HCT116 (cell line): ENCODE measurements around the gene DNAJB8. TPM values are rescaled to one million over a fixed set of nuclear protein-coding genes. Genes with fewer than 3 reads are reported as not detected.

Experiments used
- ATAC-seq: fragments of 200-7000 bp; cut with Tn5 transposase; 2 replicates; pipeline ENCODE4 v1.9.1; 2020; ENCODE audit warnings: mild to moderate bottlenecking, moderate library complexity
- BruUV-seq: library from RNA; stranded (reverse); fragments of 400-500 nt; replicated peaks from 2 replicates; lab custom pipeline; 2021; lab: Mats Ljungman, UMichigan
- CTCF ChIA-PET: fragments of 300-600 bp; sonication (Branson Sonifier 250); formaldehyde crosslinking; loops from one replicate; lab custom pipeline; 2021; ENCODE audit warnings: antibody characterized with exemption; lab: Charles Lee
- POLR2A ChIA-PET: fragments of 300-600, 350-600 bp; sonication (Branson Sonifier 250); formaldehyde crosslinking; loops from one replicate; lab custom pipeline; 2021; ENCODE audit warnings: antibody characterized with exemption; lab: Charles Lee
- RAD21 ChIA-PET, 2 experiments: fragments of 300-600 bp; sonication (Branson Sonifier 250); formaldehyde crosslinking; loops; one replicate each; lab custom pipeline; 2023; ENCODE audit warnings: low total read pairs in 2 of 2; ENCODE audit not compliant: uncharacterized antibody in 2 of 2, unreplicated experiment in 2 of 2, low non-redundant PET in 1 of 2; lab: Charles Lee
- DNase-seq: peaks from one replicate; pipeline ENCODE4 v3.0.0-alpha.2; 2010; ENCODE audit warnings: low read depth, low spot score
- H2AFZ ChIP-seq: fragments of 200-600 bp; shearing (Covaris generic), sonication (generic); 2 replicates; pipeline ENCODE4 v1.6.1; 2017; ENCODE audit warnings: low read depth, mixed run types, mixed read lengths, antibody characterized with exemption, low read length; ENCODE audit not compliant: poor library complexity, severe bottlenecking
- H3K27ac ChIP-seq: 2 replicates; pipeline ENCODE4 v1.5.1; 2012; ENCODE audit warnings: low read depth, low read length
- H3K27me3 ChIP-seq: fragments of 200-600 bp; sonication (generic); 2 replicates; pipeline ENCODE4 v1.6.1; 2016; ENCODE audit warnings: mixed run types, low read length, mixed read lengths; ENCODE audit not compliant: insufficient read depth
- H3K36me3 ChIP-seq, 2 experiments: fragments of 200-500 bp in 1 of 2; fragments of 200-600 bp in 1 of 2; sonication (Bioruptor generic) in 1 of 2; sonication (generic) in 1 of 2; 2 replicates each; pipeline versions ENCODE4 v1.5.1 to v1.6.1; 2014 to 2016; ENCODE audit warnings: low read length in 2 of 2, inconsistent platforms in 1 of 2, mixed read lengths in 1 of 2, mixed run types in 1 of 2; ENCODE audit not compliant: insufficient read depth in 2 of 2, control insufficient read depth in 1 of 2
- H3K4me1 ChIP-seq, 2 experiments: fragments of 200-600 bp in 1 of 2; sonication (generic) in 1 of 2; 2 replicates each; pipeline versions ENCODE4 v1.5.1 to v1.6.1; 2012 to 2017; ENCODE audit warnings: low read length in 2 of 2, inconsistent platforms in 1 of 2, mild to moderate bottlenecking in 1 of 2, mixed read lengths in 1 of 2, mixed run types in 1 of 2, moderate library complexity in 1 of 2; ENCODE audit not compliant: insufficient read depth in 2 of 2, control insufficient read depth in 1 of 2
- H3K4me2 ChIP-seq: fragments of 200-600 bp; sonication (generic); 2 replicates; pipeline ENCODE4 v1.6.1; 2017; ENCODE audit warnings: mixed run types, low read length, mixed read lengths
- H3K4me3 ChIP-seq, 2 experiments: fragments of 200-600 bp in 1 of 2; sonication (generic) in 1 of 2; replicated peaks in 1 of 2; 2 replicates each; pipeline ENCODE4 v1.5.1; 2011 to 2016; ENCODE audit warnings: low read length in 2 of 2, control low read depth in 1 of 2, low read depth in 1 of 2, mild to moderate bottlenecking in 1 of 2, mixed read lengths in 1 of 2, mixed run types in 1 of 2
- H3K79me2 ChIP-seq: fragments of 200-600 bp; sonication (generic); 2 replicates; pipeline ENCODE4 v1.6.1; 2017; ENCODE audit warnings: mild to moderate bottlenecking, mixed run types, low read length, moderate library complexity, mixed read lengths; ENCODE audit not compliant: insufficient read depth
- H3K9ac ChIP-seq: fragments of 200-600 bp; sonication (generic); 2 replicates; pipeline ENCODE4 v1.6.1; 2016; ENCODE audit warnings: low read length, mixed read lengths
- H3K9me2 ChIP-seq: fragments of 200-600 bp; sonication (generic), shearing (Covaris generic); 2 replicates; pipeline ENCODE4 v1.6.1; 2017; ENCODE audit warnings: mixed run types, mild to moderate bottlenecking, moderate library complexity; ENCODE audit not compliant: insufficient read depth
- H3K9me3 ChIP-seq, 2 experiments: fragments of 200-500 bp in 1 of 2; fragments of 200-600 bp in 1 of 2; sonication (Bioruptor generic) in 1 of 2; sonication (generic) in 1 of 2; 2 replicates each; pipeline ENCODE4 v1.6.1; 2014 to 2017; ENCODE audit warnings: low read length in 2 of 2, mixed read lengths in 2 of 2, inconsistent platforms in 1 of 2, low read depth in 1 of 2, mild to moderate bottlenecking in 1 of 2, mixed run types in 1 of 2, moderate library complexity in 1 of 2; ENCODE audit not compliant: control insufficient read depth in 1 of 2, insufficient read depth in 1 of 2
- H4K20me1 ChIP-seq: fragments of 200-600 bp; sonication (generic), shearing (Covaris generic); 2 replicates; pipeline ENCODE4 v1.6.1; 2017; ENCODE audit warnings: mixed run types, mild to moderate bottlenecking, moderate library complexity; ENCODE audit not compliant: insufficient read depth
- ATF3 ChIP-seq: IDR thresholded peaks from 2 replicates; pipeline ENCODE4 v1.6.1; 2012
- CBX3 ChIP-seq: IDR thresholded peaks from 2 replicates; pipeline ENCODE4 v1.6.1; 2012; ENCODE audit warnings: low read depth
- CEBPB ChIP-seq: IDR thresholded peaks from 2 replicates; pipeline ENCODE4 v1.6.1; 2012; ENCODE audit warnings: low read depth
- CTCF ChIP-seq, 3 experiments: fragments of 200-600 bp in 1 of 3; sonication (generic) in 1 of 3; IDR thresholded peaks in 2 of 3; conservative IDR thresholded peaks in 1 of 3; 2 replicates each; pipeline ENCODE4 v1.5.1; 2012 to 2017; ENCODE audit warnings: low read depth in 2 of 3, low read length in 2 of 3, antibody characterized with exemption in 1 of 3, borderline replicate concordance in 1 of 3, control low read depth in 1 of 3, mild to moderate bottlenecking in 1 of 3, mixed read lengths in 1 of 3, mixed run types in 1 of 3, moderate library complexity in 1 of 3; ENCODE audit not compliant: insufficient read depth in 1 of 3
- EGR1 ChIP-seq: IDR thresholded peaks from 2 replicates; pipeline ENCODE4 v1.6.1; 2012; ENCODE audit warnings: low read depth
- EZH2phosphoT487 ChIP-seq: fragments of 200-600 bp; IDR thresholded peaks from 2 replicates; pipeline ENCODE4 v1.6.1; 2018; ENCODE audit warnings: antibody characterized with exemption, borderline replicate concordance
- FOSL1 ChIP-seq: IDR thresholded peaks from 2 replicates; pipeline ENCODE4 v1.6.1; 2012; ENCODE audit warnings: low read depth
- JUND ChIP-seq: IDR thresholded peaks from 2 replicates; pipeline ENCODE4 v1.6.1; 2012
- MAX ChIP-seq: IDR thresholded peaks from 2 replicates; pipeline ENCODE4 v1.6.1; 2012
- POLR2A ChIP-seq: IDR thresholded peaks from 2 replicates; pipeline ENCODE4 v1.7.0; 2011; ENCODE audit warnings: borderline replicate concordance; ENCODE audit not compliant: insufficient read depth, insufficient read length; ENCODE audit errors: extremely low read depth
- RAD21 ChIP-seq: IDR thresholded peaks from 2 replicates; pipeline ENCODE4 v1.6.1; 2012; ENCODE audit warnings: low read depth, mild to moderate bottlenecking
- SIN3A ChIP-seq: IDR thresholded peaks from 2 replicates; pipeline ENCODE4 v1.6.1; 2012; ENCODE audit warnings: low read depth
- TCF7L2 ChIP-seq: IDR thresholded peaks from 2 replicates; pipeline ENCODE4 v1.7.0; 2011; ENCODE audit warnings: borderline replicate concordance, inconsistent platforms; ENCODE audit not compliant: insufficient read depth, insufficient read length; ENCODE audit errors: extremely low read depth
- YY1 ChIP-seq: IDR thresholded peaks from 2 replicates; pipeline ENCODE4 v1.6.1; 2011; ENCODE audit warnings: low read length, low read depth, moderate library complexity, mild to moderate bottlenecking; ENCODE audit not compliant: insufficient replicate concordance; ENCODE audit errors: extremely low read depth
- ZFX ChIP-seq: fragments of 450-650 bp; IDR thresholded peaks from 2 replicates; pipeline ENCODE4 v1.6.1; 2017
- intact Hi-C: fragments of 100-400 bp; cut with micrococcal nuclease; formaldehyde crosslinking; loops from 2 replicates; pipeline ENCODE4 v1.10.0; 2022
- total RNA-seq: library from RNA; stranded (reverse); gene quantifications from one replicate; pipeline ENCODE4 v1.2.1, GENCODE V29; 2021; ENCODE audit not compliant: unreplicated experiment

Gene DNAJB8
- total RNA-seq, 1 experiment from 2014 or later: not detected

GRCh38 chr3:128463771-128464170 is 2.9 kb downstream of the DNAJB8 start:
- no peaks in the 10 kb centered on the region for H3K9me3 ChIP-seq
- CTCF ChIA-PET: no interaction called here
- no peak overlapping the region for H3K4me2 ChIP-seq
- no peaks in the 10 kb centered on the region for H3K9me2 ChIP-seq
- H3K27me3 ChIP-seq: peaks cover 19% of the 10 kb centered on the region
- H2AFZ ChIP-seq: no peak overlapping the region
- H3K36me3 ChIP-seq: no peaks in the 10 kb centered on the region
- H3K9ac ChIP-seq: no peak overlapping the region
- no TSS peak for BruUV-seq
- no peak for TF ChIP-seq JUND
- TF ChIP-seq FOSL1: no peak
- no peak for TF ChIP-seq CTCF (IDR thresholded peaks at IDR 0.05 in 2 of 3, conservative IDR thresholded peaks at IDR 0.05 in 1 of 3; ENCODE audit: borderline replicate concordance in 1 of 3, insufficient read depth in 1 of 3, low read depth in 2 of 3, low read length in 2 of 3)
- TF ChIP-seq YY1: no peak
- no peak for TF ChIP-seq MAX
- no peak for TF ChIP-seq CEBPB
- no peak for TF ChIP-seq TCF7L2
- no peak for TF ChIP-seq EZH2phosphoT487
- TF ChIP-seq ATF3: no peak
- TF ChIP-seq ZFX: no peak
- TF ChIP-seq POLR2A: no peak
- no peak for TF ChIP-seq RAD21
- TF ChIP-seq CBX3: no peak
- TF ChIP-seq EGR1: no peak
- TF ChIP-seq SIN3A: no peak
- RAD21 ChIA-PET: no interaction called here
- H3K4me3 ChIP-seq: no peak overlapping the region
- ATAC-seq (no peak), DNase-seq (no peak)
- intact Hi-C loops: no loop called here
- H3K79me2 ChIP-seq: no peaks in the 10 kb centered on the region
- no peaks in the 10 kb centered on the region for H4K20me1 ChIP-seq
- no peaks in the 10 kb centered on the region for H3K4me1 ChIP-seq
- no peak overlapping the region for H3K27ac ChIP-seq
- POLR2A ChIA-PET: no interaction called here
